K562 (cell line): ENCODE results near the gene CLIP2. TPM values are rescaled to one million over a fixed set of nuclear protein-coding genes. Genes with fewer than 3 reads are reported as not detected.

Experiments used
- BHLHE40 ChIP-seq: IDR thresholded peaks from 2 replicates; pipeline ENCODE4 v1.6.1; 2011; ENCODE audit warnings: low read length, improper control_type of control experiment
- JUND ChIP-seq, 2 experiments: IDR thresholded peaks; 2 replicates in 1 of 2; 3 replicates in 1 of 2; pipeline ENCODE4 v1.6.1; 2011; ENCODE audit warnings: borderline replicate concordance in 2 of 2, low read depth in 2 of 2, low read length in 2 of 2, improper control_type of control experiment in 1 of 2, missing biosample characterization in 1 of 2, missing genetic modification characterization in 1 of 2, missing genetic modification reagents in 1 of 2
- KAT2B ChIP-seq: IDR thresholded peaks from one replicate; pipeline ENCODE4 v1.6.1; 2012; ENCODE audit warnings: low read depth, mild to moderate bottlenecking, control low read depth, inconsistent platforms, low read length, moderate library complexity
- MAFF ChIP-seq: IDR thresholded peaks from 2 replicates; pipeline ENCODE4 v1.6.1; 2012; ENCODE audit warnings: low read length, improper control_type of control experiment
- MYC ChIP-seq, 2 experiments: fragments of 250-450 bp in 1 of 2; sonication (Bioruptor Pico) in 1 of 2; IDR thresholded peaks; 2 replicates each; pipeline versions ENCODE4 v1.5.1 to v1.6.1; 2012 to 2021; ENCODE audit warnings: low read depth in 2 of 2, borderline replicate concordance in 1 of 2, improper control_type of control experiment in 1 of 2, low read length in 1 of 2, mild to moderate bottlenecking in 1 of 2, moderate library complexity in 1 of 2
- NBN ChIP-seq: fragments of 450-650 bp; IDR thresholded peaks from 2 replicates; pipeline ENCODE4 v1.6.1; 2016; ENCODE audit warnings: low read depth, mild to moderate bottlenecking
- PHF20 ChIP-seq: fragments of 450-650 bp; IDR thresholded peaks from 2 replicates; pipeline ENCODE4 v1.6.1; 2018; ENCODE audit not compliant: partially characterized antibody
- PHF8 ChIP-seq: fragments of 200-600 bp; sonication (generic); IDR thresholded peaks from 2 replicates; pipeline ENCODE4 v1.6.1; 2012; ENCODE audit warnings: mixed run types, mild to moderate bottlenecking, inconsistent platforms, low read length, moderate library complexity, borderline replicate concordance
- RAD21 ChIP-seq, 2 experiments: fragments of 250-450 bp in 1 of 2; fragments of 450-650 bp in 1 of 2; sonication (Bioruptor Pico) in 1 of 2; formaldehyde crosslinking in 1 of 2; IDR thresholded peaks in 1 of 2; conservative IDR thresholded peaks in 1 of 2; 2 replicates each; pipeline versions ENCODE4 v1.4.0 to v1.8.0; 2020 to 2022; ENCODE audit warnings: mild to moderate bottlenecking in 2 of 2, moderate library complexity in 1 of 2
- RB1 ChIP-seq: fragments of 450-650 bp; IDR thresholded peaks from 2 replicates; pipeline ENCODE4 v1.6.1; 2017; ENCODE audit warnings: low read depth, mild to moderate bottlenecking
- RCOR1 ChIP-seq, 2 experiments: IDR thresholded peaks; 2 replicates each; pipeline ENCODE4 v1.6.1; 2012; ENCODE audit warnings: low read depth in 2 of 2, low read length in 2 of 2, borderline replicate concordance in 1 of 2, improper control_type of control experiment in 1 of 2
- RFX7 ChIP-seq: fragments of 250-450 bp; sonication (Bioruptor Pico); IDR thresholded peaks from 2 replicates; pipeline ENCODE4 v1.5.1; 2021; ENCODE audit warnings: mild to moderate bottlenecking
- SAP30 ChIP-seq: fragments of 200-600 bp; sonication (generic); IDR thresholded peaks from 2 replicates; pipeline ENCODE4 v1.6.1; 2012; ENCODE audit warnings: borderline replicate concordance, low read depth, mild to moderate bottlenecking, moderate library complexity, low read length, control low read depth, inconsistent platforms; ENCODE audit not compliant: insufficient read depth, poor library complexity, severe bottlenecking
- SPI1 ChIP-seq: IDR thresholded peaks from 2 replicates; pipeline ENCODE4 v1.6.1; 2011; ENCODE audit warnings: low read depth, low read length, control low read depth, borderline replicate concordance
- STAG1 ChIP-seq: sonication (generic); formaldehyde crosslinking; IDR thresholded peaks from 2 replicates; pipeline ENCODE4 v1.5.0; 2020; ENCODE audit warnings: missing genetic modification reagents, borderline replicate concordance
- TCF3 ChIP-seq: sonication (generic); formaldehyde crosslinking; IDR thresholded peaks from 2 replicates; pipeline ENCODE4 v1.4.0; 2020; ENCODE audit warnings: mild to moderate bottlenecking, missing genetic modification reagents
- ZBTB7A ChIP-seq: IDR thresholded peaks from 2 replicates; pipeline ENCODE4 v1.6.1; 2011; ENCODE audit warnings: low read depth, mild to moderate bottlenecking, low read length, moderate library complexity, borderline replicate concordance; ENCODE audit not compliant: control insufficient read depth
- ZKSCAN1 ChIP-seq: fragments of 150-350 bp; IDR thresholded peaks from 2 replicates; pipeline ENCODE4 v1.6.1; 2016; ENCODE audit warnings: low read depth, low read length
- ZNF133 ChIP-seq: fragments of 250-450 bp; sonication (Bioruptor Pico); IDR thresholded peaks from 2 replicates; pipeline ENCODE4 v1.4.0; 2020; ENCODE audit warnings: mild to moderate bottlenecking
- ZNF263 ChIP-seq: sonication (generic); formaldehyde crosslinking; IDR thresholded peaks from 2 replicates; pipeline ENCODE4 v1.8.0; 2022; ENCODE audit warnings: mild to moderate bottlenecking, missing genetic modification reagents, borderline replicate concordance
- ZNF76 ChIP-seq: fragments of 250-450 bp; sonication (Bioruptor Pico); IDR thresholded peaks from 2 replicates; pipeline ENCODE4 v1.4.0; 2020; ENCODE audit warnings: mild to moderate bottlenecking, moderate library complexity, borderline replicate concordance
- ZSCAN32 ChIP-seq: fragments of 450-650 bp; formaldehyde crosslinking; IDR thresholded peaks from 2 replicates; pipeline ENCODE4 v1.4.0; 2020; ENCODE audit warnings: mild to moderate bottlenecking, moderate library complexity
- polyA plus RNA-seq, 8 experiments: library from polyadenylated mRNA; depleted of rRNA in 4 of 8; stranded (reverse) in 5 of 8; unstranded in 3 of 8; fragments of >200 nt; fragmentation: Nextera tagmentation in 2 of 8; fragmentation: Illumina TruSeq in 1 of 8; extraction: Ambion mirVana in 2 of 8; extraction: Trizol in 1 of 8; gene quantifications; 2 replicates each; pipeline versions ENCODE4 v1.2.1 to v1.2.3, GENCODE V29; 2011 to 2014; ENCODE audit warnings: inconsistent platforms in 1 of 8, missing spikeins in 1 of 8
- total RNA-seq, 7 experiments: library from RNA; depleted of rRNA in 6 of 7; stranded (reverse); fragments of >200 nt in 6 of 7; fragmentation: Illumina TruSeq in 2 of 7; extraction: Trizol in 2 of 7; gene quantifications; 2 replicates each; pipeline versions ENCODE4 v1.2.1 to v1.2.3, GENCODE V29; 2011 to 2021; ENCODE audit warnings: low replicate concordance in 1 of 7
- TF ChIP-seq, protein P1 (sequence below): fragments of 450-650 bp; formaldehyde crosslinking; IDR thresholded peaks from 2 replicates; pipeline ENCODE4 v1.4.0; 2020; ENCODE audit warnings: mild to moderate bottlenecking, moderate library complexity

The CLIP2 gene
- total and polyA plus RNA-seq, 9 of the 15 experiments (the other 6 are each of a cell fraction or from before 2014, with no cell fraction given): 0.07 to 5.4 (median 2.1) TPM

DNA sequence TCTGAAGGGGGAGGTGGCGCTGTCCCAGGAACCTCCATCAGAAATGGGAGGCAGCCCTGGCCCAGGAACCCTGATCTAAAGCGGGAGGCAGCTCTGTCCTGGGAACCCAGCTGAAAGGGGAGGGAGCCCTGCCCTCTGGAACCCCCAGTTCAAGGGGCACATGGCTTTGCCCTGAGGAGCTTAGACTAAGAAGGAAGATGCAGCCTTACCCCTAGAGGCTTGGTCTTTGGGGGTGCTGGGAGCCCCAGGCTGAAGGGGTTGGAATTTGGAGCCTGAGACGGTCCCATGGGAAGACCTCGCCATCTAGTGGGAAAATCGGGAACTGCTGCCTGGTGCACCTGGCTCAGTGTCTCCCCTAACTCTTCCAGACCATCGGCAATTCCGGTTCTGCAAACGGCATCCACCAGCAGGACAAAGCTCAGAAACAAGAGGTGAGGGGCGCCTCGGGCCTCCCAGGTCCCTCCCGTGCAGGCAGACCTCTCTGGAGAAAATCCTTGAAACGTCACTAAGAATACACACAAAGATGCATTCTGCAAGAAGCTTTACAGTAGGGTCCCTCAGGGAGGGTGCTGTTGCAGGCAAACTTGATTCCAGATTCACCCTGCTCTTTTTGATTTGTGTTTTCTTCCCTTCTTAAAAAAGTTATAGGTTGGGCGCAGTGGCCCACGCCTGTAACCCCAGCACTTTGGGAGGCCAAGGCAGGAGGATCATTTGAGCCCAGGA is 112.1 kb downstream of the CLIP2 start (continued):
- peak in 1 of 2 experiments; percentile 28; a peak in 1 of 4 replicates for TF ChIP-seq RCOR1 (IDR thresholded peaks at IDR 0.05; ENCODE audit: borderline replicate concordance in 1 of 2, low read depth in 2 of 2, low read length in 2 of 2)
- no peak for TF ChIP-seq ZSCAN32
- TF ChIP-seq ZNF263 (CRISPR knock-in tag): no peak
- TF ChIP-seq PHF20: no peak
- TF ChIP-seq ZNF133 (CRISPR knock-in tag): no peak
- TF ChIP-seq BHLHE40: 0 out of 2 replicates have a peak, but pooled peaks have one; percentile 18
- peak; percentile 90 to 92 for TF ChIP-seq RAD21 (CRISPR knock-in tag; conservative IDR thresholded peaks at IDR 0.05 in 1 of 2, IDR thresholded peaks at IDR 0.05 in 1 of 2)
- peak; percentile 41; the same call in 1 of the 2 replicates for TF ChIP-seq ZBTB7A
- no peak for TF ChIP-seq SAP30
- no peak for TF ChIP-seq NBN
- no peak for TF ChIP-seq MAFF
- TF ChIP-seq MYC (IDR thresholded peaks at IDR 0.05; ENCODE audit: low read depth, low read length): 0 out of 2 replicates have a peak, but pooled peaks have one; percentile 9
- TF ChIP-seq MYC (CRISPR knock-in tag; IDR thresholded peaks at IDR 0.05; ENCODE audit: borderline replicate concordance, low read depth): no peak
- 0 out of 2 replicates have a peak, but pooled peaks have one; percentile 13 for TF ChIP-seq SPI1
- no peak for TF ChIP-seq RFX7 (CRISPR knock-in tag)
- TF ChIP-seq KAT2B: no peak
- no peak for TF ChIP-seq PHF8
- TF ChIP-seq STAG1 (CRISPR knock-in tag): peak; percentile 98
- TF ChIP-seq ZKSCAN1: peak; percentile 11; the same call in 1 of the 2 replicates
- no peak for TF ChIP-seq TCF3
- peak; percentile 28; the same call in 1 of the 2 replicates for TF ChIP-seq JUND (IDR thresholded peaks at IDR 0.05; ENCODE audit: borderline replicate concordance, low read depth, low read length)
- no peak for TF ChIP-seq JUND (tag; IDR thresholded peaks at IDR 0.05; ENCODE audit: borderline replicate concordance, low read depth, low read length)
- TF ChIP-seq, protein P1, sequence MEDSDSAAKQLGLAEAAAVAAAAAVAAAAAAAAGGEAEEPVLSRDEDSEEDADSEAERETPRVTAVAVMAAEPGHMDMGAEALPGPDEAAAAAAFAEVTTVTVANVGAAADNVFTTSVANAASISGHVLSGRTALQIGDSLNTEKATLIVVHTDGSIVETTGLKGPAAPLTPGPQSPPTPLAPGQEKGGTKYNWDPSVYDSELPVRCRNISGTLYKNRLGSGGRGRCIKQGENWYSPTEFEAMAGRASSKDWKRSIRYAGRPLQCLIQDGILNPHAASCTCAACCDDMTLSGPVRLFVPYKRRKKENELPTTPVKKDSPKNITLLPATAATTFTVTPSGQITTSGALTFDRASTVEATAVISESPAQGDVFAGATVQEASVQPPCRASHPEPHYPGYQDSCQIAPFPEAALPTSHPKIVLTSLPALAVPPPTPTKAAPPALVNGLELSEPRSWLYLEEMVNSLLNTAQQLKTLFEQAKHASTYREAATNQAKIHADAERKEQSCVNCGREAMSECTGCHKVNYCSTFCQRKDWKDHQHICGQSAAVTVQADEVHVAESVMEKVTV (CRISPR knock-in tag): peak; percentile 89
- TF ChIP-seq ZNF76: no peak
- TF ChIP-seq RB1: peak; percentile 81
